Pancreas (tissue), 10 donors: ENCODE data around the gene KCNN3. TPM values are rescaled to one million over a fixed set of nuclear protein-coding genes. Genes with fewer than 3 reads are reported as not detected.

Source experiments
- ATAC-seq, 4 donors: fragments of 200-7000 bp; cut with Tn5 transposase; one replicate each; pipeline versions ENCODE4 v1.8.0 to v1.9.1; 2020; ENCODE audit warnings: mild to moderate bottlenecking in 4 of 4, moderate library complexity in 4 of 4
- DNase-seq, 6 donors: peaks; one replicate each; pipeline ENCODE4 v3.0.0-alpha.2; 2020
- FAIRE-seq: peaks from 2 replicates; lab custom pipeline; 2012; peaks lifted over from hg19 to GRCh38; lab: Jason Lieb, UNC
- H3K27ac ChIP-seq, 4 donors: fragments of 200-600 bp; sonication (generic); 1 replicate in 3 of 4; 2 replicates in 1 of 4; pipeline versions ENCODE4 v1.5.0 to v1.8.0; 2020
- H3K27me3 ChIP-seq, 4 donors: fragments of 200-600 bp; one replicate each; pipeline ENCODE4 v1.8.0; 2021
- H3K36me3 ChIP-seq, 3 donors: fragments of 200-600 bp; sonication (generic) in 1 of 3; one replicate each; pipeline versions ENCODE4 v1.5.0 to v1.8.0; 2020 to 2021
- H3K4me1 ChIP-seq, 3 donors: fragments of 200-600 bp; one replicate each; pipeline ENCODE4 v1.8.0; 2021
- H3K4me3 ChIP-seq, 4 donors: fragments of 200-600 bp; sonication (generic) in 2 of 4; one replicate each; pipeline versions ENCODE4 v1.5.0 to v1.8.0; 2020 to 2021
- H3K9me3 ChIP-seq, 4 donors: fragments of 200-600 bp; one replicate each; pipeline ENCODE4 v1.8.0; 2021
- CTCF ChIP-seq, 4 donors: fragments of 200-600 bp; sonication (generic) in 3 of 4; IDR thresholded peaks; one replicate each; pipeline versions ENCODE4 v1.5.0 to v1.8.0; 2021; ENCODE audit warnings: antibody characterized with exemption in 4 of 4
- WGBS, 2 donors: extraction: QIAGEN DNeasy Blood & Tissue Kit; methylation state at CpG; one replicate each; pipeline ENCODE4 v1.1.7; 2013; 5-methylcytosine and 5-hydroxymethylcytosine counted together
- intact Hi-C, 3 donors: fragments of 100-400 bp; cut with DNase I; formaldehyde crosslinking; loops; one replicate each; pipeline versions ENCODE4 v1.11.1 to v1.14.2; 2022
- polyA plus RNA-seq, 2 donors: library from polyadenylated mRNA; stranded (reverse); fragments of 200-250 nt; gene quantifications; one replicate each; pipeline ENCODE4 v1.2.3, GENCODE V29; 2013
- total RNA-seq, 6 donors: library from RNA; stranded (reverse); fragmentation: NEBNext Ultra II Directional in 4 of 6; extraction: Animal tissue kit (Norgen Biotek cat#: 25700) in 4 of 6; gene quantifications; one replicate each; pipeline versions ENCODE4 v1.2.1 to v1.2.4, GENCODE V29; 2021 to 2023
- donor health status: healthy with polysubstance abuse.
- donor health status: DM: no; HTN: no; CAD: no; lungs with moderate emphysema.
- donor health status: DM: no; HTN: no; CAD: no.
- donor health status: control.
- donor health status: control.
- donor health status: Bipolar disorder and iron deficiency.
- donor health status: DM: yes; HTN: yes; CAD: no.
- donor health status: DM: no; HTN: no; CAD: no.
- donor health status: DM: no; HTN: no; CAD: no.
- donor health status: DM: yes; HTN: yes; CAD: no.

The KCNN3 gene
- total and polyA plus RNA-seq, 8 donors: 0.11 to 1.0 (median 0.33) TPM

- H3K27ac ChIP-seq: no peak overlapping the region
- H3K4me3 ChIP-seq: no peak overlapping the region
- H3K9me3 ChIP-seq: no peaks in the 10 kb centered on the region
- no peaks in the 10 kb centered on the region for H3K4me1 ChIP-seq
- intact Hi-C loops: no loop called here
- H3K27me3 ChIP-seq: no peaks in the 10 kb centered on the region
- TF ChIP-seq CTCF (IDR thresholded peaks at IDR 0.05): no peak
- 68 to 76% methylated on average over 5 of the region's 5 CpGs for WGBS, 2 donors
- ATAC-seq: no peak
- H3K36me3 ChIP-seq: no peaks in the 10 kb centered on the region
- no peak for DNase-seq
- no peak for FAIRE-seq
These were observed 92.3 kb downstream of the KCNN3 start for GRCh38 chr1:154777781-154778180.

GRCh38 chr1:154777154-154777553 lies 92.9 kb downstream of the KCNN3 start:
- TF ChIP-seq CTCF (IDR thresholded peaks at IDR 0.05): no peak
- intact Hi-C loops: no loop called here
- DNase-seq (no peak), ATAC-seq (no peak), FAIRE-seq (no peak)
- H3K27ac ChIP-seq: no peak overlapping the region
- H3K9me3 ChIP-seq: no peaks in the 10 kb centered on the region
- no peak overlapping the region for H3K4me3 ChIP-seq
- H3K27me3 ChIP-seq: no peaks in the 10 kb centered on the region
- no peaks in the 10 kb centered on the region for H3K36me3 ChIP-seq
- 74 to 81% methylated on average over 5 of the region's 5 CpGs for WGBS, 2 donors
- no peaks in the 10 kb centered on the region for H3K4me1 ChIP-seq

DNA sequence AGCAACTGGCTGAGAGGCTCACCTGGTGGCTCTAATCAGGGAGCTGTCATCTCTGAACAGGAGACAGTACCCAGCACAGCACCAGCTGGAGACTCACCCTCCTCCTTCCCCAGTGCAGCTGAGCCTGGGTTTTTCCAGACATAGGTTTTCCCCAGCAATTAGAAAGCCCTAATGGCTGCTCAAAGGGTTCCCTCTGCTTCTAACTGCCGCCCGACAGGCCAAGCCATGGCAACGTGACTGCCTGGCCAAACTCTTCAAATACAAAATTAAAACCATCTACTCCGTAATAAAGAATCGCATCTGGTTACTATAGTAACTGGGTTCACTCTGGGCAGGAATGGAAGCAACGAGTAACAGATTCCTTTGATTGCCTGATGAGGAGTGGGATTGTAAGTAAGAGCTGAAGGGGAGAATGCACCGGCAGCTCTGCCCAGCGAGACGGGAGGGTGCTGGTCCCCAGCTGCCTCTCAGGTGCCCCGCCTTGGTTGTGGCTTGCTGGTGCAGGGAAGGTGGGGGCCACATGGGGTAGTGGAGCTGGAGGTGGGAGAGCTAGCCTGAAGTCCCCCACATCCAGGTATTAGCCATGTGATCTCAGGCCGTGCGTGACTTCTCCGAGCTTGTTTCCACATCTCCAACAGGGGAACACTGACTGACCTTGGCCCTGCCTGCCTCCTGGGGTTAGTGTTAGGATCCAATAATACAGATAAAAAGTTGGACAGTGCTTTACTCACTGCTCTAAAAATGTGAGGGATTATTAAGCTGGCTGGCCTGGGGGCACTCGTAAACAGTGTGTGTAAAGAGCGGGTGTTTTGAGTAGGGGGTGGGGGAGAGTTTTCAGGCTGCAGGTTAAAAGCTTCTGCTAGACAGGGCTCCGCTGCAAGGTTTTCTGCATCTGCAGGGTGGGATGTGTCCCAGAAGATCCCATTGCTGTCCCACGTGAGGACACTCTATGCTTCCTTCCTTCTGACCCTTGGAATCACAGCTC lies 94.2 kb downstream of the KCNN3 start:
- ATAC-seq: peak in 1 of 4 donors; percentile 35
- no peak for FAIRE-seq
- WGBS, 2 donors: 75 to 76% methylated on average over 17 of the region's 17 CpGs
- H3K27ac ChIP-seq: no peak overlapping the region
- H3K36me3 ChIP-seq: no peaks in the 10 kb centered on the region
- no peak overlapping the region for H3K4me3 ChIP-seq
- no peaks in the 10 kb centered on the region for H3K9me3 ChIP-seq
- H3K27me3 ChIP-seq: no peaks in the 10 kb centered on the region
- H3K4me1 ChIP-seq: no peaks in the 10 kb centered on the region
- TF ChIP-seq CTCF (IDR thresholded peaks at IDR 0.05): no peak
- intact Hi-C loops: no loop called here
- DNase-seq: no peak

- Histone ChIP-seq H3K36me3 (no peaks in the 10 kb centered on the region), H3K27ac (no peak overlapping the region), H3K9me3 (no peaks in the 10 kb centered on the region), H3K4me3 (no peak overlapping the region), H3K4me1 (no peaks in the 10 kb centered on the region), H3K27me3 (no peaks in the 10 kb centered on the region)
- DNase-seq: no peak
- WGBS, 2 donors: 85 to 88% methylated on average over 7 of the region's 7 CpGs
- intact Hi-C loops: no loop called here
- ATAC-seq: no peak
- no peak for TF ChIP-seq CTCF (IDR thresholded peaks at IDR 0.05)
- no peak for FAIRE-seq
These were observed 95.8 kb downstream of the KCNN3 start for GRCh38 chr1:154774175-154774855.
